CD4-positive, alpha-beta T cell treated with Interleukin-6 for 4 hours (primary cell): Measurements from ENCODE around the gene PCGF3.
"Not testable (repeated sequence)": the region's sequence is repeated elsewhere in the genome, so short reads cannot be mapped to it uniquely, and the experiment has no call there.

Source experiments
- DNase-seq: peaks from one replicate; pipeline ENCODE4 v3.0.0-alpha.2; 2020; ENCODE audit warnings: mixed read lengths

Gene PCGF3

DNA sequence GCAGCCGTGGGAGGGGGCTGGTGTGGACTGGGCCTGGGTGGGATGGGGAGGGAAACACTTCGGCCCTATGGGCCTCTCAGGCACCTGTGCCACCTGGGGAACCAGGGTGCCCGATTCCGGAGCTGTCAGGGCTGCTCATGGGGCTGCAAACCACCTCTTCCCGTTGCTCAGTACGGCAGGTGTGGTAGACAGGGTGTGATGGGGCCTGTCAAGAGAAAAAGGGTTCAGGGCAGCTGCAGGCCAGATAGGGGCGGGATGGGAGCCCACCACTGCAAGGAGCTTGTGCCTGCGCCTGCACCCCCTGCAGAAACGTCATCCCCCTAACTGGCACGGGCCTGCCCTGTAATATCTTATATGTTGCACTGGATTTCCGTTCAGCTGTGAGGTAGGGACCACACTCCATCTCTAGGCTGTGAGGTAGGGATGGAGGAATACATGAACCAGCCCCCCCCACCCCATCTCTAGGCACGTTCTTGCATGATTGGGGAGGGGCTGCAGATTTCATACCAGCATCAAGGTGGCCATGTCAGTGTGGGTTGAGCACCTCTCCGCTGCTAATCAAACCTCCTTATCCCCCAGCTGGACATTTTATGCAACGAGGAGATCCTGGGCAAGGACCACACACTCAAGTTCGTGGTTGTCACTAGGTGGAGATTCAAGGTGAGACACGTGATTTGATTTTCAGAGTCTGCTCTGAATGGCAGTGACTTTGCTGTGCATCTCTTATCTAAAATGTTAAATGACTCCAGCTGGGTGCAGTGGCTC, 59.0 kb downstream of the PCGF3 start:
- no peak for DNase-seq

DNA sequence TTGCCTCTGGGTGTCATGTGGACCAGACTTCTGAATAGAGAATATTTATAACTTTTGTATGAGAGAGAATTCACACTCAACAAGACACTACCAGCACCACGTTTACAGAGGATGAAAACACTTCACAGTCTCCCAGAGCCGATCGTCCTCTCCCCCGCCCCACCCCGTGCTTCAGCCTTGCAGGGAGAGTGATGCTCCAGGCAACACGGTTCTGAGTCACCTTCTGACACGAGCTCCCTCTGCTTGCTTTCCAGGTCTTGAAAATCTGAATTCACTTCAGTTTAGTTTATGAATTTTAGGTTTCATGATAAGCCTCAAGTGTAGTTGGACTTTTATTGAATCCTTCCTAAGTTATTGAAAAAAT, 60.5 kb downstream of the PCGF3 start:
- DNase-seq, result no peak

DNA sequence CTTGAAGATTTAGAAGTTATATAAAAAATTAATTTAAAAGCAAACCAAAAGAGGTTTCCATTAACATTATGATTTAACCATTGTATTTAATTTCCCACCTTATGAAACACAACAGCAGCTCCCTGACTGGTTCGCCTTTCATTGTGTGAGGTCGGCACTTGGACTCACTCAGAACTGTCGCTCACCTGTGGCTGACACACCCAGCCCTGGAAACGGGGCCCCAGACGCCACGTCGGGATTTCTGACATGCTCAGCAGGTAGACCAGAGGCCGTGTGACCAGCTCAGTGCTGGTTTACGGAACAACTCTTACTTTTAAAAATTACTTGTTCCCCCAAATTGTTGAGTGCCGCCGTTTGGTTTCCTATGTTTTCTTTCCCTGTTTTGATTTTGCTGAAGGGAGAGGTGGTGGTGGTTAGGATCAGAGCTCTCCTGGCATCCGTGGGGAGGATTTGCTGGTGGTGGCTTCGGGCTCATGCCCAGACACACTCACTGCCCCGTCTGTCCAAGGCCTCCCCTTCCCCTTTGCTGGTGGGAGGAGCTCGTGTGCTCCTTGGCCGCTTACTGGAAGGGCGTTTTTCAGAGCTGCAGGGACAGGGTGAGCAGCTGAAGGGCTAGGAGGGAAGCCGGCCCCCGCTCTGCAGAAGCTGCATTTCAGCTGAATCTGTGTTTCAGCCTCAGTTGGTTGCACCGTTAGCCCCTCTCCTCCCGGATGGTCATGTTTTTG, 61.1 kb downstream of the PCGF3 start:
- DNase-seq, result no peak

DNA sequence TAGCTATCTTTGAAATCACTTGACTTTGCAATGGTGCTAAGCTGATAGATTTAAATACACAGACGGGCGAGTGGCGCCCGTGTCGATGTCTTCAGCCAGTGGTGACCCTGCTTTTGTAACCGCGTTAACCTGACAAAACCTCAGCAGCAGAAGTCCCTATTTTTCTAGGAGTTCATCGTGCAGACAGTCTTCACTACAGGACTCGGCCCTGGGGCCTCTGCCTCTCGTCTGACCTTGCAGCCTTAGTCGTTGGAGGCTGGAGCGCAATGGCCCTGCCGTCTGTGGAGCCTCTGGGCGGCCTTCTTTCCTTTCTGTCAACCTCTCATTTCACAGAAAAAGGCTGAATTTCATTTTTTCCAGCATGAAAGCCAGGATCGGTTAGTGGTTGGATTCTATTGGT, 62.4 kb downstream of the PCGF3 start:
- DNase-seq, result no peak

DNA sequence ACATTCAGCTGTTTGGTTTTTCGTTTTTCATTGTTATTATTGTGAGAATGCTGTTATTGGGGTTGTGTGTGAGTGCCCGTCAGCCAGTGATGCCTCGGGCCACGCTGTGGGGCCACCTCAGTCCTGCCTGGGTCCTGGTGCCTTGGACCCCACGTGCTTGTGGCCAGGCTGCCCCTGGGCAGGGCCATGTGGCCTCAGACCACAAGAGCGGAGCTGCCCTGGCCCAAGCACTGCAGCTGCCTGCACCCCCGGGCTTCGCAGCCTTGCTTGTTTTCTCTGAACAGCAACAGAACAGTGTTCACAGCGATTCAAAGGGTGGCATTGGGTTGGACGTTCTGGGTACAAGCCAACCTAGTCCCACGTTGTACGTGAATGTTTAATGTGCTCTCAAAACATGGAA, 63.4 kb downstream of the PCGF3 start:
- DNase-seq, result no peak

DNA sequence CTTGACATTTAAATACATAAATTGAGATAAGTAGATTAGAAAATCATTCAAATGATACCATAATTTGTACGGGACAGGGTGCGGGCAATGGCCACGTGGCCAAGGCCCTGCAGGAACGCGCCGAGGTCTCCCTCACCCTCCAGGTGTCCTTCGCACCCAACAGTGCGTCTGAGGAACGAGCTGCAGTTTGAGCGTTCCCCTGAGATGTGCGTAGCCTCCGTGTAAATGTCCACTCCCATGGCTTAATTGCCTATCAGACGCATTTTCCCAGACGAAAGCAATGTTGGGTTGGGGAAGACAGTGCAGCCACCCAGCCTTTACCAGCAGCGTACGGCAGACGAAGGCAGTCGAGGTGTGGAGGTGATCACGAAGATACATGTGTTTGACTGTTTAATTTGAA, 63.9 kb downstream of the PCGF3 start:
- DNase-seq, result no peak

DNA sequence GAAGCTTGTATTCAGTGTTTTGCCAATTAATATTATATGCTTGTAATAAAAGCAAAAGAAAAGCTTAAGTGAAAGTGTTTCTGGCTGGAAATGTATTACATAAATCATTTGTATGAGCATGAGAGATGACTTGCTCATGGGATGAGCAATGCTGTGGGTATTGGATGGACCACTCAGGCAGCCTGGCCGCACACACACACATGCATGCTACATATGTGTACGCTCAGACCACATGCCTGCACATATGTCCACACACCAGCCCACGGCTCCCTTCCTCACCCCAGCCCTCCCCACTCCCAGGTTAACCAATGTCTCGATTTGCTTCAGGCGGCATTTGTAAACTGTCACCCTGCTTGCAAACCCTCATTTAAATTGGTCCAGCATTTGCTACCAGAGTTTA, 64.4 kb downstream of the PCGF3 start:
- DNase-seq, result no peak

DNA sequence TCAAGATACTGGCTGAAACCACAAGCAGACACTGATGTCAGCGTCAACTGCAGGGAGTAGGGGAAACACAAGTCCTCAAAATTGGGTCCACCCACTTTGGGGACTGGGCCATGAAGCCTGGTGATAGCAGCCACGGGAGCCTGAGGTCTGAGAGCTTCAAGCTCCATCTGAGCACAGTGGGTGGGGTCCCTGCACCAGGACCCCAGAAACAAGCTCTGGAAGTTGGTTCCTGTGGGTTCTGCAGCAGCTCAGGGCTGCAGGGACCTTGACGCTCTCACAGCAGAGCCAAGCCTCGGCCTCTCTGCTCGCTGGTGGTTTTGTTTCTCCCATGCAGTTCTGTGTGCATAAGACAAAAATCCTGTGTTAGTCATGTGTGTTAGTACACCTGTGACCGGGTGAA, 65.8 kb downstream of the PCGF3 start:
- no peak for DNase-seq

DNA sequence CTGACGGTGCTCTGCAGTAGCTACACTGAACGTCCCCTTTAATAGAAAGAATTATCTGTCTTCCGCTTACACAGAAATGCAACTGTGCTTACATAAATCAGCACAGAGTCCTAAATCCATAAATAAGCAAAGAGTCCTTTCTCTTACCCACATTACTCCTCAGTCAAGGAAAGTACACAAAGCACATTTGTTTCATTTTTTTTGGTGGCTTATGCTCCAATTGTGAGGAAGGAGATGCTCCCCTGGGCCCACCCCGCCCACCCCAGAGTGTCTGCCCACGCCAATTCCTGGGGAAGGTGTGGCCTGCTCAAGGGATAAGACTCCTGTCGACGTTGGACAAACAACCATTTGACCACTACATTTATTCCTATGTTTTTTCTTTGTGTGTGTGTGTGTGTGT, 66.5 kb downstream of the PCGF3 start:
- no peak for DNase-seq

DNA sequence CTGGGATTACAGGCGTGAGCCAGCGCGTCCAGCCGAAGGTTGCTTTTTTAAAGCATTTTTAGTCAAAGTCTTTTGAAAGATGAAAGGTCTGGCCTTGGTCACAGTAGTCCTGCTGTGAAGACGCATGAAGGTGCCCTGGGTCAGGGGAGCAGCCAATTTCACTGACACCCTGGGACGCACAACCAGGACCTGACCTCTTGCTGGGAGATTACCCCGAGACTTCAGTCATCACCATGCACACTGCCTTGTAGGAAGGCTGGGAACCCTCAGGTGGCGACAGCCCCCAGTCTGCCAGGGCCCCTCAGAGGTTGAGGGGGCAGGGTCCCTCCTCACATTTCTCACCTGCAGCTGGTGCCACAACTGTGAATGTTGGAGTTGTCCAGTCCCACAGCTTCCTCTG, 67.1 kb downstream of the PCGF3 start:
- no peak for DNase-seq

DNA sequence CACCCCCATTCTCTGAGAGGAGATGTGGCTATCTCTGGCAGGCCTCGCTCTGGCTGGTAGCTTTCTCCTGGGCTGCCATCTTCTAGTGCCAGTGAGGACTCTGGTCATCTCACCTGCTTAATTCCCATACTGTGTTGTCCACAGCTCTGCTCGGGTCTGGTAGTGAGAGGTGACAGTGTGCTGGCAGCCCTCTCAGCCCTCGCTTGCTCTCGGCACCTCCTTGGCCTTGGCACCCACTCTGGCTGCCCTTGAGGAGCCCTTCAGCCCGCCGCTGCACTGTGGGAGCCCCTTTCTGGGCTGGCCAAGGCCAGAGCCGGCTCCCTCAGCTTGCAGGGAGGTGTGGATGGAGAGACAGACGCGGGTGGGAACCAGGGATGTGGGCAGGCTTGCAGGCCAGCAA, 67.6 kb downstream of the PCGF3 start:
- no peak for DNase-seq

DNA sequence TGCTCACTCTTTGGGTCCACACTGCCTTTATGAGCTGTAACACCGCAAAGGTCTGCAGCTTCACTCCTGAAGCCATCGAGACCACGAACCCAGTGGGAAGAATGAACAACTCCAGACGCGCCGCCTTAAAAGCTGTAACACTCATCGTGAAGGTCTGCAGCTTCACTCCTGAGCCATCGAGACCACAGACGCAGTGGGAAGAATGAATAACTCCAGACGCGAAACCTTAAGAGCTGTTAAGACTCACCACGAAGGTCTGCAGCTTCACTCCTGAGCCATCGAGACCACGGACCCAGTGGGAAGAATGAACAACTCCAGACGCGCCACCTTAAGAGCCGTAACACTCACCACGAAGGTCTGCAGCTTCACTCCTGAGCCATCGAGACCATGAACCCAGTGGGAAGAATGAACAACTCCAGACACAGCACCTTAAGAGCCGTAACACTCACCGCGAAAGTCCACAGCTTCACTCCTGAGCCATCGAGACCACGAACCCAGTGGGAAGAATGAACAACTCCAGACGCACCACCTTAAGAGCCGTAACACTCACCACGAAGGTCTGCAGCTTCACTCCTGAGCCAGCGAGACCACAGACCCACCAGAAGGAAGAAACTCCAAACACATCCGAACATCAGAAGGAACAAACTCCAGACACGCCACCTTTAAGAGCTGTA, 68.9 kb downstream of the PCGF3 start:
- not testable (repeated sequence) for DNase-seq

DNA sequence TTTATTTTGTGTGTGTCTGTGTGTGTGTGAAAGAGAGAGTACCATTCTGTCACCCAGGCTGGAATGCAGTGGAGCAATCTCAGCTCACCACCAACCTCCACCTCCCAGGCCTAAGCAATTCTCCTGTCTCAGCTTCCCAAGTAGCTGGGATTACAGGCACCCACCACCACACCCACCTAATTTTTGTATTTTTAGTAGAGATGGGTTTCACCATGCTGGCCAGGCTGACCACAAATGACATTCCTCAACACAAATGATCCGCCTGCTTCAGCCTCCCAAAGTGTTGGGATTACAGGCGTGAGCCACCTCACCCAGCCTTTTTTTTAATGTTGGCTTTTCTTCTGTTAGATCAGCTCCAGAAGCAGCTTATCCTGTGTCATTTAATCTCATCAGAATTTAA, 69.9 kb downstream of the PCGF3 start:
- DNase-seq, result not testable (repeated sequence)

DNA sequence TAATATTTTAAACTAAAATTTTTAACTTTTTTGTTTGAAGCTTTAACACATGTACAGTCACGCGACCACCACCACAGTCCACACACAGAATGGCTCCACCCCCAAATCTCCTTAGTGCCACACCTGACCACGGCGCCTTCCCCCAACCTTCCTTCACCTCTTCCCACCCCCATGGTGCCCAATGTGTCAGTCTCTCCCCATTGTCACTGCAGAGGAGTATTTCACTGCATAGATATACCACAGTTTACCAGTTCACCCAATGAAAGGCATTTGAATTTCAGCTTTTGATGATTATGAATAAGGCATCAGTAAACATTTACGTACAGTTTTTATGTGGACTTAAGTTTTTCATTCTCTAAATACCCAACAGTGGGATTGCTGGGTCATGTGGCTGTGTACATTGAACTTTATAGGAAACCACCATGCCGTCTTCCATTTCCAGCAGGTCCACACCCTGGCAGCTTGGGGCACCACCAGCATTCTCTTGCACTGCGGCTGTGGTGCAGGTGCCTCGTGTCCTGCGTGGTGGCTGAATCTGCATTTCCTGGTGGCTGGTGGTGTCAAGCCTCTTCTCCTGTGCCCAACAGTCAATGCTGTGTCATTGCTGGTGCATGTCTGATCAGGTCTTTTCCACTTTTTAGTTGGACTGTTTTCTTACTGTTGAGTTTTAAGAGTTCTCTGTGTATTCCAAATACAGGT, 71.3 kb downstream of the PCGF3 start:
- DNase-seq, result no peak

DNA sequence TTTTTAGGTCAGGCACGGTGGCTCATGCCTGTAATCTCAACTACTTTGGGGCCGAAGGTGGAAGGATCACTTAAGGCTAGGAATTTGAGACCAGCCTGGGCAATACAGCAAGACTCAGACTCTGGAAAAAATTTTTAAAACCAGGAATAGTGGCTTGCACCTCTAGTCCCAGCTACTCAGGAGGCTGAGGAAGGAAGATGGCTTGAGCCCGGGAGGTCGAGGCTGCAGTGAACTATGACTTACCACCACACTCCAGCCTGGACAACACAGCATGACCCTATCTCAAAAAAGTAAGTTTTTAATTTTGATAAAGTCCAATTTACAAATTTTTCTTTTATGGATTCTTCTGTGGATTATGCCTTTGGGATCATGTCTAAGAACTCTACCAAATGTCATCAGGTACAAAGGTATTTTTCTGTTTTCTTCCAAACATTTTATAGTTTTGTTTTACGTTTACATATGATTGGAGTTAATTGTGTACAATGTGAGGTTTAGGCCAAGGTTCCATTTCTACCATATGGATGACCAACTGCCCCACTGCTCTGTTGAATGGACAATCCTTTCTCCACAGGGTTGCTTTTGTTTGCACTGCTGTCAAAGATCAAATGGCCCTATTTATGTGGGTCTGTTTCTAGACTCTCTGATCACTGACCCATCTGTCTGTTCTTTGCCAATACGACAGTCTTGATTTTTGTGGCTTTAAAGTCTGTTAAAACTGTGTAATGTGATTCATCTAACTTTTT, 72.1 kb downstream of the PCGF3 start:
- no peak for DNase-seq

DNA sequence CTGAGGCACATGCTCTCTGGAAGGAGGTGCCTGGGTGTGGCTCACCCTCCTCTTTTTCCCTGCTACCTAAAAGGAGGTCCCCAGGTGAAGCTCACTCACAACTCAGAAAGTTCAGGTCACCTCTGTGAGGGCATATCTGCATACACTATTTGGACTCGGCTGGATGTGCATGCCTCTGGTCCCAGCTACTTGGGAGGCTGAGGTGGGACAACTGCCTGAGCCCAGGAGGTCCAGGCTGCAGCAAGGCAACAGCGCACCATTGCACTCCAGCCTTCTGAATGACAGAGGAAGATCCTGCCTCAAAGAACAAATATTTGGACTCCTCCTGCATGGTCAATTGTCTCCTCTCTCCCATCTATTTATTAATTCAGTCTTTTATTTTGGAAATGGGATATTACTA, 73.9 kb downstream of the PCGF3 start:
- DNase-seq, result no peak

DNA sequence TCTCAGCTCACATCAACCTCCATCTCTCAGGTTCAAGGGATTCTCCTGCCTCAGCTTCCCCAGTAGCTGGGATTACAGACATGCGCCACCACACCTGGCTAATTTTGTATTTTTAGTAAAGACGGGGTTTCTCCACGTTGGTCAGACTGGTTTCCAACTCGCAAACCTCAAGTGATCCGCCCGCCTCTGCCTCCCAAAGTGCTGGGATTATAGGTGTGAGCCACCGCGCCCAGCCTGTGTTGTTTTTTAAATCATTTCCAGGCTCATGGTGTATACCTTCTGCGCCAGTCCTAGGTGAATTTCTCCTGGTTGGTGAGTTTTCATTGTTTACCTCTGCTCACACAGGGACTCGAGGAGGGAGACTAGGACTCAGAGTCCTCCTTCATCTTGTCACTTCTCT, 74.6 kb downstream of the PCGF3 start:
- not testable (repeated sequence) for DNase-seq

DNA sequence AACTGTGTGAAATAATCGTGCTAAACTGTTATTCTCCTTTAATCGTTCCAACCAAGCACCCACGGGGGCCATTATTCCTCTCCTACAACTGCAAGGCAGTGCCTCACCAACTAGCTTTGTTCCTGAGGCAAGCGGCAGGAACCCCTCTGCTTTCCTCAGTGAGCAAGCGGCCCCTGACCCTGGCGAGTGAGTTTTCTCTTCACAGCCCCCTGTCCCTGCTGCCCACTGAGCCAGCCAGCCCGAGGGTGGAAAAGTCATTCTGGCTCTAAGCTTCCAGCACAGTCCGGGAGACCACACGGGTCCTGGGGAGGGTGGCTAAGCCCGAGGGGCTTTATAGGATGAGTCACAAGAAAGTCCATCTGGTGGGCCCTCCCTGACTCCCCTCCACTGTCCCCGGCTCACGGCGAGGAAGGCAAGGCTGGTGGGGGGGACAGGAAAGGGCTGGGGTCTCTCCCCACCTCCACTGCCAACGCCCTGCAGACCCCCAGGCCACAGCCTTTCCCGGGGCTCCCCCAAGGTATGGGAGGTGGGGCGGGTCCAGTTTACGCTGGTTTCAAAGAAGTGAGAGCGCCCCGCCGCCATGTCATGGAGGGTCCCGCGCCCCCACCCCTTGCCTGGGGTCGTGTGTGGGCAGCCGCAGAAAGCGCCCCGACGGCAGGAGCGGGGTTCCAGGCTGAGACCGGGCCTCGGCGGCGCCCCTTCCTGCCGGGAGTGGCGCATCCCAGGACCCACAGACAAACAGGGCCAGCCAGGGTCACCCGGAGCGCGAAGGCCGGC, 75.3 kb downstream of the PCGF3 start:
- no peak for DNase-seq

DNA sequence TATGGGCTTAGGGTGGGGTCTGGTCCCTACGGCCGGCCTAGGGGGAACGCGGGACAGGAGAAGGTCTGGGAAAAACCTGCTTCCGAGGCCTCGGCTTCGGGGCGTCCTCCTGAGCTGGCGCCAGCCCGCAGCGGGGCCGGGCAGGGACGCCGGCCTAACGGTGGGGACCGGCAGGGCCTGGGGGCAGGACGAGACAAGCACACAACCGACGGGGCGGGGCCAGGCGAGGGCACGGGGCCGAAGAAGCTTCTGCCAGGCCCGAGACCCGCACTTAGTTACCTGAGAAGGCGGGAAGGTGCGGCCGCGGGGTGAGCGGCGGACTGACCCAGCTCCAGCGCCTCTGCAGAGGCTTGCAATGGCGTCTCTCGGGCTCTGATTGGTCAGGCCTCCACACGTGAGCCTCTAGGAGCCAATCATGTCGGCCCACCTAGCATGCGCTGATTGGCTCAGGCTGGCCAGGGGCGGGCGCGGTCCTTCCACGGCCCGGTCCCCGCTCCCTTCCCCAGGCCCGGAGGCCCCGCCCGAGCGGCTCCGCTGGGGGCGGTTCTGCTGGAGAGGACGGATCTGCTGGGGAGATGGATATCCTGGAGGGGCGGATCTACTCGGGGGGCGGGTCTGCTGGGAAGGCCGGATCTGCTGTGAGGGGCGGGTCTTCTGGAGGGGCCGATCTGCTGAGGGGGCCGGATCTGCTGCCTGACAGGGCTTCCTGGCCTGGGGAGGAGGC, 76.0 kb downstream of the PCGF3 start:
- DNase-seq, result peak; percentile 99

DNA sequence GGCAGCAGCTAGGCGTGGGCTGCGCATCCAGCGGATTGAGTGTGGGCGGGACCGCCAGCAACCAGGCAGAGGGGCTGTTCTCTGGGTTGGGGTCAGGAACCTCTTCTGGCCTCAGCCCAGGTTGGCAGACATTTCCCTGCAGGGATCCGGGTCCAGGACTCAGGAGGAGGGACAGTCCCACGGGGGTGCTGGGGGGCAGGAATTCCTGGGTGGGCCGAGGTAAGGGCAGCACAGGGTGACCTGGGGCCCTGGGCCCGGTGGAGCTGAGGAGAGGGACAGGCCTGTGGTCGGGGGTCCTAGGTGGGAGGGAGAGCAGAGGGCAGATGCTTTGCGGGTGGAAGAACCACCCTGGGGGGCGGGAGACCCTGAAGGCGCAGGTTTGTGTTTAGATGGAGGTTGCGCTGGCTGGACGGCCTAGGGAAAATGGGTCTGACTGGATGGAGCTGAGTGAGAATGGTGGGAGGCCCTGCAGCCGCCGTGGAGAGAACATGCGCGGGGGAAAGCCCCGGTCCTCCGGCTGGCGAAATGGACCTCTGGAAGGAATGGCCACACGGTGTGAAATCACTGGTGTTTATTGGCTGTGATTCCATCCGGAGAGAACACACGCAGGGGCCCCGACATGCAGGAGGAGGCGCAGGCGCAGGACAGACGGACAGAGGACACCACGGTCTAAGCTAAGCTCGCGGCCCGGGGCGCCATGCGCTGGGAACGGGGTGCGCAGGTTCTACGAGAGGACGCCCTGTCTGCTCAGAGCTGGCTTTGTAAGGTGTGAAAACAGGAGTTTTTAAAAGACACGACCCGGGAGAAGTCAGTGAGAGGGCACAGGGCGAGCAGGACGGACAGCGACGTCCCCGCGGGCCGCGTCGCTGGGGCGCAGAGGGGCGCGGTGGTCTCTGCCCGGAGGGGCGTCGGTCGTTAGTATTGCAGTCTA, 79.0 kb downstream of the PCGF3 start:
- DNase-seq, result no peak
